Measurements from ENCODE around the gene ACTN1. TPM values are rescaled to one million over a fixed set of nuclear protein-coding genes. Genes with fewer than 3 reads are reported as not detected.

The ACTN1 gene
- total RNA-seq, 1 experiment from 2014 or later: 148 TPM

- no peaks in the 10 kb centered on the region for H3K36me3 ChIP-seq (ENCODE audit: insufficient read depth, low read length, poor library complexity, severe bottlenecking)
- TF ChIP-seq CTCF (conservative IDR thresholded peaks at IDR 0.05; ENCODE audit: low read depth, low read length): no peak
- no peak for TF ChIP-seq EZH2 (IDR thresholded peaks at IDR 0.05; ENCODE audit: borderline replicate concordance, low read depth, low read length, poor library complexity, severe bottlenecking)
- no peaks in the 10 kb centered on the region for H3K27me3 ChIP-seq (replicated peaks; ENCODE audit: insufficient read depth, low read depth, low read length, poor library complexity)
- no peak overlapping the region for H3K4me3 ChIP-seq (ENCODE audit: low read depth, low read length, poor library complexity, severe bottlenecking)
- ChIA-PET CTCF (no interaction called here), POLR2A (ENCODE audit: low non-redundant PET) (no interaction called here)
- no TSS peak for BruUV-seq (replicated peaks)
- peaks cover 3% of the 10 kb centered on the region for H3K9me3 ChIP-seq (ENCODE audit: low read depth, low read length, poor library complexity, severe bottlenecking)
- intact Hi-C loops (cut with micrococcal nuclease; ENCODE audit: unreplicated experiment): loop anchor here (5.0 kb wide), 1 partner anchor 909 kb away; no protein-coding TSS in a partner anchor
- no peak overlapping the region for H3K27ac ChIP-seq (ENCODE audit: low read depth, low read length, poor library complexity, severe bottlenecking)
- DNase-seq (ENCODE audit: low spot score): no peak
- no peaks in the 10 kb centered on the region for H3K4me1 ChIP-seq (ENCODE audit: insufficient read depth, low read length, poor library complexity, severe bottlenecking)
Measured at GRCh38 chr14:68841016-68841809, 137.9 kb downstream of the ACTN1 start.

DNA sequence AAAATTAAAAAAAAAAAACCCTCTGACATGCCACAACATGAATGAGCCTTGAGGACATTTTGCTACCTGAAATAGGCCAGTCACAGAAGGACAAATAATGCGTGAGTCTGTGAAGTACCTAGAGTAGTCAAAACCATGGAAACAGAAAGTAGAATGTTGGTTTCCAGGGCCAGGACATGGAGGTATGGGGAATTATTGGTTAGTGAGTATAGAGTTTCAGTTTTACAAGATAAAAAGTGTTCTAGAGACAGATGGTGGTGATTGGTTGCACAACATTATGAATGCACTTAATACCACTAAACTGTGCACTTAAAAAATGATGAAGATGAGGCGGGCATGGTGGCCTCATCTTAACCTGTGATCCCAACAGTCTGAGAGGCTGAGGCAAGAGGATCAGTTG lies 138.6 kb downstream of the ACTN1 start:
- H3K36me3 ChIP-seq (ENCODE audit: insufficient read depth, low read length, poor library complexity, severe bottlenecking): no peaks in the 10 kb centered on the region
- H3K9me3 ChIP-seq (ENCODE audit: low read depth, low read length, poor library complexity, severe bottlenecking): peaks cover 6% of the 10 kb centered on the region
- no peaks in the 10 kb centered on the region for H3K4me1 ChIP-seq (ENCODE audit: insufficient read depth, low read length, poor library complexity, severe bottlenecking)
- no peak overlapping the region for H3K4me3 ChIP-seq (ENCODE audit: low read depth, low read length, poor library complexity, severe bottlenecking)
- ChIA-PET POLR2A (ENCODE audit: low non-redundant PET) (no interaction called here), CTCF (no interaction called here)
- TF ChIP-seq CTCF (conservative IDR thresholded peaks at IDR 0.05; ENCODE audit: low read depth, low read length) (no peak), EZH2 (IDR thresholded peaks at IDR 0.05; ENCODE audit: borderline replicate concordance, low read depth, low read length, poor library complexity, severe bottlenecking) (no peak)
- H3K27me3 ChIP-seq (replicated peaks; ENCODE audit: insufficient read depth, low read depth, low read length, poor library complexity): no peaks in the 10 kb centered on the region
- DNase-seq (ENCODE audit: low spot score): no peak
- no peak overlapping the region for H3K27ac ChIP-seq (ENCODE audit: low read depth, low read length, poor library complexity, severe bottlenecking)
- no TSS peak for BruUV-seq (replicated peaks)
- intact Hi-C loops (cut with micrococcal nuclease; ENCODE audit: unreplicated experiment): loop anchor here (5.0 kb wide), 1 partner anchor 908 kb away; no protein-coding TSS in a partner anchor

DNA sequence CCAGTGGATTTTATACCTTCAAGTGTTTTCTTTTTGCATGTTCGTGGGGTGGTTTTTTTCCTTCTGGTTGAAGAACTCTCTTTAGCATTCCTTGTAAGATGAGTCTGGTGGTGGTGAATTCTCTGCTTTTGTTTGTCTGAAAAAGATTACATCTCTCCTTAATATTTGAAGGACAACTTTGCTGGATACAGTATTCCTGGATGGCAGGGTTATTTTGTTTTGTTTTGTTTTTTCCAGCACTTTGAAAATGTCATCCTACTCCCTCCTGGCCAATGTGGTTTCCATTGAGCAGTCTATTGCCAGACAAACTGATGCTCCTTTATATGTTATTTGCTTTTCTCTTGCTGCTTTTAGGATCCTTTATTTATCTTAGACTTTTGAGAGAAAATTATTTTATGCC lies 143.0 kb downstream of the ACTN1 start:
- H3K4me1 ChIP-seq (ENCODE audit: insufficient read depth, low read length, poor library complexity, severe bottlenecking): no peaks in the 10 kb centered on the region
- no peak overlapping the region for H3K27ac ChIP-seq (ENCODE audit: low read depth, low read length, poor library complexity, severe bottlenecking)
- DNase-seq (ENCODE audit: low spot score): no peak
- no peak for TF ChIP-seq EZH2 (IDR thresholded peaks at IDR 0.05; ENCODE audit: borderline replicate concordance, low read depth, low read length, poor library complexity, severe bottlenecking)
- no peak for TF ChIP-seq CTCF (conservative IDR thresholded peaks at IDR 0.05; ENCODE audit: low read depth, low read length)
- no peaks in the 10 kb centered on the region for H3K27me3 ChIP-seq (replicated peaks; ENCODE audit: insufficient read depth, low read depth, low read length, poor library complexity)
- BruUV-seq (replicated peaks): no TSS peak
- ChIA-PET CTCF (no interaction called here), POLR2A (ENCODE audit: low non-redundant PET) (no interaction called here)
- H3K36me3 ChIP-seq (ENCODE audit: insufficient read depth, low read length, poor library complexity, severe bottlenecking): no peaks in the 10 kb centered on the region
- intact Hi-C loops (cut with micrococcal nuclease; ENCODE audit: unreplicated experiment): no loop called here
- H3K9me3 ChIP-seq (ENCODE audit: low read depth, low read length, poor library complexity, severe bottlenecking): peaks cover 6% of the 10 kb centered on the region
- no peak overlapping the region for H3K4me3 ChIP-seq (ENCODE audit: low read depth, low read length, poor library complexity, severe bottlenecking)
